C1 segment of cervical spinal cord (tissue), 14 donors: Measurements from ENCODE around the gene DTNB.
"Not testable (repeated sequence)": the region's sequence is repeated elsewhere in the genome, so short reads cannot be mapped to it uniquely, and the experiment has no call there.

Experiments
- DNase-seq, 14 donors: peaks; one replicate each; lab custom pipeline; 2025; lab: John Stamatoyannopoulos, UW

The DTNB gene

GRCh38 chr2:25420820-25421237 lies 252.5 kb downstream of the DTNB start:
- DNase-seq: no peak

DNA sequence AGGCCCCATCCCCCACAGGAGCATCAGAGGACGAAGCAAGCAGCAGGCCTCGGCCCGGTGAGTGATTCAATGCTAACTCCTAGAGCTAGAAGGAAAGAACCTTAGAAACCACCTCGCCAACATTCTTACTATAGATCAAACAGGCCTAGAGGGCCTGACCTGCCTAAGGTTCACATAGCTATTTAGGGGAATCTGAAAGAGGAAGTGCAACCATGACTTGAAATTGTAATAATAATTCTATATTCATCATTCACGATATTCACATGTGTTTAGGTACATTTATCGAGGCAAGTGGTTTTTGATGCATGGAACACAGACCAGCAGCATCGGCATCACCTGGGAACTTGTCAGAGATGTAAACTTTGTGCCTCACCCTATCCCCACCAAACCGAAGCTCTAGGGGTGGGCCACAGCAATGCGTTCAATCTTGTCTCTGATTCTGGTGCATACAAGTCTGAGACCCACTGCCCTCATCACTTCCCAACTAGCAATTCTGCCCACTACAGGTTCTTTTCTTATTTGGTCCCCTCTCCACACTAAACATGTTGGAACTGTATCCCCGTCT lies 253.6 kb downstream of the DTNB start:
- no peak for DNase-seq

GRCh38 chr2:25418944-25419677 lies 254.3 kb downstream of the DTNB start:
- no peak for DNase-seq

GRCh38 chr2:25417715-25418369 lies 255.5 kb downstream of the DTNB start:
- DNase-seq: no peak

DNA sequence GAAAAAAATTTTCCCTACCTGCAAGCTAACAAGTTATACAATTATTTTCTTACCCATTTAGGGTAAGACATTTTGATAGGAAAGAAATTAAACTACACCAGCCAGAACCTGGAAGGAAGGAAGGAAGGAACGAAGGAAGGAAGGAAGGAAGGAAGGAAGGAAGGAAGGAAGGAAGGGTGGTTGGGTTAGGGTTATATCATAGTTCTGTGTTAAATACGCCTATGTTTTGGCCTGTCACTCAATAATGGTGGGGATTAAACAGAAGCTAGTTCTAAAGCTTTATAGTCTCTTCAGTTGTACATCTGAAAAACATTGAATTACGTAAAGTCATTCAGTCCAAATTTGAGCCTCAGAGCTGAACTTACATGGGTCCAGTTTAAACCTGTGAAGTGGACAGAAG lies 256.7 kb downstream of the DTNB start:
- DNase-seq: no peak

- DNase-seq: no peak
Measured at GRCh38 chr2:25414781-25415180, 258.6 kb downstream of the DTNB start.

GRCh38 chr2:25413409-25413808 lies 260.0 kb downstream of the DTNB start:
- DNase-seq: not testable (repeated sequence)

DNA sequence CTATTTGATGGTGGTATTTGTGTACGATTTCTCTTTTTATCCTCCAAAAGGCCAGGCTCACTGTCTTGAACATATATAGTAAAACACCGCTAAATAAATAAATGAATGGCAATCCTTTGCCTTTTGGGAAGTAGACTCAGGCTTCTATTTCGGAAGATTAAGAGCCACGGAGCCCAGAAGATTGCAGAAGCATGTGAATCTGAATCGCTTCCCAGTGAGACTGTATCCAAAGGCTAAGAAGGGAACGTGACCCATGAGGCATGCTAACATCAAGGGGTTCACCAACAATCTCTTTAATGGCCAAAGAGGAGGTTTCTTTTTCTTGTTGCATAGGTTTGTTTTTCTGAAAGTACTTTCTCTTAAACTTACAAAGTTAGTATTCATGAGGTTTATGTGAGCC lies 261.6 kb downstream of the DTNB start:
- no peak for DNase-seq

GRCh38 chr2:25411281-25411680 lies 262.1 kb downstream of the DTNB start:
- peak in 1 of 14 donors; percentile 85 for DNase-seq

DNA sequence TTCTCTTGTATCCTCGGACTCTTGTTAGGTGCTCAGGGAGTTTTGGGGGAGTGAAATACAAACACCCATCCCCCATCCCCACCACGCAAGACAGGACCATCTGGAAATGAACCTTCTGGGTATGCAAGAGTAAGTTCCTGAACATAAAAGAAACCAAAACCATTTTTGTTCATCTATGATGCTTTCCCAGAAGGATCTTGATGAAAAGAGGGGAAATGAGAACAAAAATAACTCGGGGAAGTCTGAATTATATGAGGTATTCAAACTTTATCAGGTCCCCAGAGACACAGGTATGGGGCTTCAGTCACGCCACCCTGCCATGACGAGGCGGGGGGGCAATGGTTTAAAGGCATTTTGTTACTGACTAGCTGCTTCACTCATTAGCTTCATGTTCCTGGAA lies 263.0 kb downstream of the DTNB start:
- DNase-seq: no peak

DNA sequence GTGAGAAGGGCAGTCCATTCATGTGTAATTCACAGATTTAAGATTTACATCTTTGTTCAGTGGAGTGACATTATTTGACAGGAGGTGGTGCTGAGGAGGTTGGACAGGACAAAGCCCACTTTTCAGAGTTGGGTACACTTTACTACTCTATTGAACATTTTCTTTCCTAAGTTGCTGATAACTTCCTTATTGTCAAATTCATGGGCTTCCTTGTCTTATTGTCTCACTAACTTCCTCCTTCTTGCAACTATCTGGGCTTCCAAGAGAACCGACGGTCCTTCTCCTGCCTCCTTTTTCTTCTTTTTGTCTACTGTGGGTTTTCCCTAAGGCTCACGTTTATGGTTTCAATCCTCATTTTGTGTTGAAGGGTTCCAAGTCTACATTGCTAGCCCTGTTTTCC lies 263.9 kb downstream of the DTNB start:
- DNase-seq: no peak

DNA sequence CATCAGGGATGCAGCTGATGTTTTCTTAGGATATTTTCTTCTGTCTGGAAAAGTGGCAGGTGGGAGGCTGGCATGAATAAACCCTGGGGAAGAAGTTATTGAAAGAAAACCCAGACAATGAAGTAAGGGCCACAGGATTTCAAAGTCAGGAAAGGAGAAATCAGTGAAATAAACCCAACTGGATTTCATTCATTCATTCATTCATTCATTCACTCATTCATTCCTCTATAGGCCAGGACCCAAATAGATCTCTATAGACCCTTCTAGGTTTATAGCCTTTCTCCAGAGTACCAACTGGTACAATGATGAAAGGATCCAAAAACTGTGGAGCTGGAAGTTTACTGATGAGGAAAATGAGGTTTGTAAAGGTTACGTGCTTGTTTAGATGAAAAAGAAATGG lies 264.3 kb downstream of the DTNB start:
- DNase-seq: no peak

DNA sequence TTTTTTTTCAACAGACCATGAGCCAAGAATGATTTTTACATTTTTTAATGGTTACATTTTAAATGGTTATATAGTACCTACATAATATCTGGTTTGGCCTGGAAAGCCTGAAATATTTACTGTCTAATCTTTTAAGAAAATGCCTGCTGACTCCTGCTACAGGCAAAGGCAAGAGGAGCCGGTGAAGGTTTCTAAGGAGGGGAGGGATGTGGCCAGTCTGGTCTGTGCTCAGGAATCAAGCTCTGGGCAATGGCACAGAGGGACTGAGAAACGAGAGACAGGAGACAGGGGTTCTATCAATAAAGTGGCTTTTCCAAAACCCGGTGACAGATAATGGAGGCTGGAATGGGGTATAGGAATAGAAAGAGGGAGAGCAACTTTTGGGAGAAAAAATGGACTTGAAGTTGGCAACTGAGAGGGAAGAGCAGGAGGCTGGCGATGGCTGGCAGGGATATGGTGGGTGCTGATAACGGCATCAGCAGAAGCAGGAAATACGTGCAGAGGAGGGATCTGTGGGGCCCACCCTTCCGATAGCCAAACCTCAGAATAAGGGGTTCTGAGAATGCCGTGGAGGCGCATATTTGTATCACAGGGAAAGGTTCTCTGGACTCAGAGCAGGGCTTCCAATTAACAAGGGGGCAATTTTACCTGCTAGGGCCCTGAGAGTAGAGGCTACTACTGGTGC lies 267.6 kb downstream of the DTNB start:
- DNase-seq: no peak

- DNase-seq: not testable (repeated sequence)
Measured at GRCh38 chr2:25403120-25403760, 270.1 kb downstream of the DTNB start.

DNA sequence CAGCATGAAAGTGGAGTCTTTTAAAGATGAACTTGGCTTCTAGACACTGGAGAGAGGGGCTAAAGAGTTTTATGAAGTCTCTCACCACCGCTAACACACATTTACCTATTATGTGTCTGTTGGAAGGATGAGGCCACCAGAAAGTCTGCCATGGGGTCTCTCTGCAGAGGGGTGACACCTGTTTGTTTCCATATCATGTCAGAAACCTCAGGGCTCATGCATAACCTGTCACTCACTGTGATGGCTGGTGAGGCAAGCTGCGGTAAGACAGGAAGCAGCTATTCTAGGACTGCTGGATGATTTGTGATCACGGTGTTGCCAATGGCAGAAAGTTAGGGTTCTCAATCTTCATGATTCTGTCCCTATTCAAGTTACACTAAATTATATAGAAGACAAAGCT lies 270.9 kb downstream of the DTNB start:
- DNase-seq: no peak

GRCh38 chr2:25401307-25402026 lies 271.9 kb downstream of the DTNB start:
- peak in 1 of 14 donors; percentile 92 for DNase-seq

DNA sequence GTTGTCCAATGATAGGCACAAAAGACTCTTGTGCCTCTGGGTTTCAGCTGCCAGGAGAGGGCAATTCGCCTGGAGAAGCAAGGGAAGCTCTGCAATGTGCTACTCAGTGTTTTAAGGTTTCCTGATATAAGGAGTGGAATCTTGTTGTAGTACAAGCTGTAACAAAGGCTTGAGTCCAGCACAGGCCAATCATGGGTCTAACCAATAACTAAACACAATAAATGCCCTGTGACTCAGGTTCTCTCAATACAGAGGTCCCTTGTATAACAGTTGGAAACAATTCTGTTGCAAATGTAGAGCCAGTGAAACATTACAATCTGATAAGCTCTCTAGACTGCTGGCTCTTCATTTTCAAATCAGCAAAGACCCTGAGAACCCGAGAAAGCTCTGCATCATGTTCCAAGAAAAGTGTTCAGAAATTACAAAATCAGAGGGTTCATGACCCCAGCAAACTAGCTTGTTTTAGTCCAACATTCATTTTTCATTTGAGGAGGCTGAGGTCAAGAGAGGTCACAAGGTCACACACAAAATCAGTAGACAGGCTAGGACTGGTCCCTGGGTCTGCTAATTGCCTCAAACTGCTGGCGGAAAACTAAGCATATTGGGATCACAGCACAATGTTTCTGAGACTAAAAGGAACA lies 272.7 kb downstream of the DTNB start:
- no peak for DNase-seq

GRCh38 chr2:25400169-25400568 lies 273.2 kb downstream of the DTNB start:
- DNase-seq: no peak

DNA sequence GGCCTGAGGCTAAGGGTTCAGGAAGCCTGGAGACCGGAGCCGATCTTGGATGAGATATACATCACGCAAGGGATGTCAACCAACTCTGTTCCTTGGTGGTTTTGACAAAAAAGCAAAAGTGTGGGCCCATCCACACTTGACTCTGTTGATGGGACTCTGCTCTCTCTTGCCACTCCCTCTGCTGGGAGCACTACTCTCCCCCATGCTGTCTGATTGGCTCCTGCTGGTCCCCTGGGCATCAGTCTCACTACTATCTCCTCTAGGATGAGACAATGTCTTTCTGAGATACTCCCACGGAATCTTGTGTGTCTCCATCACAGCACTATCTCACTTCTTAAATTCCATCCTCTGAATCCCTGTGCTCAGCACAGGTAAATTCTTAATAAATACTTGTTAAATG lies 274.8 kb downstream of the DTNB start:
- DNase-seq: no peak

- peak in 1 of 14 donors; percentile 81 for DNase-seq
Measured at GRCh38 chr2:25397777-25398176, 275.6 kb downstream of the DTNB start.

- no peak for DNase-seq
Measured at GRCh38 chr2:25389161-25389560, 284.2 kb downstream of the DTNB start.
